ENCODE measurements around the gene MOBP.

The MOBP gene

DNA sequence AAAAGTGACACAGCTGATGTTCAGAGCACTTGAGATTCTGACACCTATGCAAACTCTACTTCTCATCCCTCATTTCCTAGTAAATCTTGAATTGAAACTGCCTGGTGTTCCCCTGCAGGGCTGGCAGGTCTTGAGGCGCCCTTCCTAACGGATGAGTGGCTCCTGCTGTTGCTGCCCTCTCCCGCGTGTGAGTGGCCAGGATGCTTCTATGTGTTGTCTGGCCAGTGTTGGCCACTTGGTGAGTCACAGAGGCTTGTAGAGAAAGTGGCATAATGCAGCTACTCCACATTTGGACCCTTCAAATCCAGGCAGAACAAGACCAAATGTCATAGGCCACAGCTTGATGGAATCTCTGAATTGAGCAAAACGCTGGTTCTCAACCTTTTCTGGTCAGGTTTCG is 63.6 kb downstream of the MOBP start:
- Histone ChIP-seq H3K4me3 (no peak overlapping the region), H3K9me3 (ENCODE audit: low read depth, low read length) (no peaks in the 10 kb centered on the region)

DNA sequence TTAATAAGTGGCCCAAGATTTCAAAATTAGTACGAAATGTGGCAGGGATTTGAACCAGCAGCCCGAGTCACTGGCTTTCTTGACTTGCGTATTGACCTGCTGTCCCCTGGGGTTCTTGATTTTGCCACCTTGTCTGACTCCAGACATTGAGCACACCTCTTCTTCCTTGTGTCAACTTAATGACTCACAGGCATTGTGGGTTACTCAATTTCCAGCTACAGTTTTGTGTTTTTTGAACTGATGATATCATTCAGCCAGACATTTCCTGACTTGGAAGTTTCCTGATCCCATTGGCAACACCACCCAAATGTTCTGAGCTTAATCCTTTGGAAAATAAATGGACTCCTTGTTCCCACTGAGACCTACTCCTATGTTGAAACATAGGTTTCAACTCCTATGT is 64.2 kb downstream of the MOBP start:
- DNase-seq (ENCODE audit: low read depth, low spot score), result no peak
- no peak overlapping the region for H3K4me3 ChIP-seq
- H3K9ac ChIP-seq (ENCODE audit: insufficient read length), result no peak overlapping the region
- H3K36me3 ChIP-seq (ENCODE audit: insufficient read depth, low read length), result no peaks in the 10 kb centered on the region
- no peak overlapping the region for H3K27ac ChIP-seq
- H3K9me3 ChIP-seq (ENCODE audit: low read depth, low read length), result no peaks in the 10 kb centered on the region
- TF ChIP-seq EZH2 (IDR thresholded peaks at IDR 0.05) (no peak), FOXP2 (optimal IDR thresholded peaks at IDR 0.05; ENCODE audit: control extremely low read depth, extremely low read length, insufficient read depth) (no peak), POLR2AphosphoS5 (IDR thresholded peaks at IDR 0.05; ENCODE audit: borderline replicate concordance, low read depth, low read length) (no peak)

More for the DNA sequence above, 63.6 kb downstream of the MOBP start:
- no peak overlapping the region for H3K9ac ChIP-seq (ENCODE audit: insufficient read length)
- no peak overlapping the region for H3K27ac ChIP-seq
- no peak for DNase-seq (ENCODE audit: low read depth, low spot score)
- H3K36me3 ChIP-seq (ENCODE audit: insufficient read depth, low read length), result no peaks in the 10 kb centered on the region
- TF ChIP-seq EZH2 (IDR thresholded peaks at IDR 0.05), result no peak
- TF ChIP-seq POLR2AphosphoS5 (IDR thresholded peaks at IDR 0.05; ENCODE audit: borderline replicate concordance, low read depth, low read length), result no peak
- TF ChIP-seq FOXP2 (optimal IDR thresholded peaks at IDR 0.05; ENCODE audit: control extremely low read depth, extremely low read length, insufficient read depth), result no peak

DNA sequence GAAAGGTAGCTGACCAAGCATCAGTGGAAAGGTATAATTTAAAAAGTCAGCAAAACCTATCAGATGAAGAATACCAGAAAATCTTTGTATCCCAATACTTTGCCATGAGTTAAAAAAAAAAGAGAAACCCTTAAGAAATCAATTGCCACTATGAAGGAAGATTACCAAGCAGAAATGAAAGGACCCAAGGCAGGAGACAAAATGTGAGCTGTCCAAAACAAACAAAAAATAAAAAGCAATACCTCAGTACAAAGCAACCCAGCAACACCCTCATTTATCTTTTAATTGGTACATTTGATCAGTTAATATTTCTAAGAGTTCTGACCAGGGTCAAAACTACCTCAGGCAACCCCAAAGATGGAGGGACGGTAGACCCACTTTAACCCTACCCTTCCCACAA is 65.3 kb downstream of the MOBP start:
- no peak for TF ChIP-seq FOXP2 (optimal IDR thresholded peaks at IDR 0.05; ENCODE audit: control extremely low read depth, extremely low read length, insufficient read depth)
- TF ChIP-seq EZH2 (IDR thresholded peaks at IDR 0.05), result no peak
- TF ChIP-seq POLR2AphosphoS5 (IDR thresholded peaks at IDR 0.05; ENCODE audit: borderline replicate concordance, low read depth, low read length), result no peak
- no peak overlapping the region for H3K4me3 ChIP-seq
- H3K9me3 ChIP-seq (ENCODE audit: low read depth, low read length), result no peaks in the 10 kb centered on the region
- H3K27ac ChIP-seq, result no peak overlapping the region
- H3K9ac ChIP-seq (ENCODE audit: insufficient read length), result no peak overlapping the region
- no peaks in the 10 kb centered on the region for H3K36me3 ChIP-seq (ENCODE audit: insufficient read depth, low read length)
- no peak for DNase-seq (ENCODE audit: low read depth, low spot score)

DNA sequence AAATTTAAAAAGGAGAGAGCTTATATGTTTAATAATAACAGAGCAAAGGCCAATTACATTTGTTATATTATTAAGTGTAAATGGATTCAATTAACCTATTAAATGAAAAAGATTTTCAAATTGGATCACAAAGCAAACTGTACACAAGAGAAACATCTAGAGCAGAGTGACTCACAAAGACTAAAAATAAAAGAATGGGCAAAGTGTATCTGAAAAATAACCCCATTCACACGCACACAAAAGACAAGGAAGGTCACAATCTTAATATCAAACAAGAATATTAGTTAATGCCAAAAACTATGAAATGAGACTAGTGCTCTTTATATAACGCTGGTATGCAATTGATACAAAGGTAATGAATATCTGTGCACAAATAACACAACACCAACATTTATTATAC is 65.7 kb downstream of the MOBP start:
- Histone ChIP-seq H3K9ac (ENCODE audit: insufficient read length) (no peak overlapping the region), H3K4me3 (no peak overlapping the region), H3K27ac (no peak overlapping the region), H3K36me3 (ENCODE audit: insufficient read depth, low read length) (no peaks in the 10 kb centered on the region), H3K9me3 (ENCODE audit: low read depth, low read length) (no peaks in the 10 kb centered on the region)
- TF ChIP-seq POLR2AphosphoS5 (IDR thresholded peaks at IDR 0.05; ENCODE audit: borderline replicate concordance, low read depth, low read length), result no peak
- TF ChIP-seq EZH2 (IDR thresholded peaks at IDR 0.05), result no peak
- TF ChIP-seq FOXP2 (optimal IDR thresholded peaks at IDR 0.05; ENCODE audit: control extremely low read depth, extremely low read length, insufficient read depth), result no peak
- no peak for DNase-seq (ENCODE audit: low read depth, low spot score)

DNA sequence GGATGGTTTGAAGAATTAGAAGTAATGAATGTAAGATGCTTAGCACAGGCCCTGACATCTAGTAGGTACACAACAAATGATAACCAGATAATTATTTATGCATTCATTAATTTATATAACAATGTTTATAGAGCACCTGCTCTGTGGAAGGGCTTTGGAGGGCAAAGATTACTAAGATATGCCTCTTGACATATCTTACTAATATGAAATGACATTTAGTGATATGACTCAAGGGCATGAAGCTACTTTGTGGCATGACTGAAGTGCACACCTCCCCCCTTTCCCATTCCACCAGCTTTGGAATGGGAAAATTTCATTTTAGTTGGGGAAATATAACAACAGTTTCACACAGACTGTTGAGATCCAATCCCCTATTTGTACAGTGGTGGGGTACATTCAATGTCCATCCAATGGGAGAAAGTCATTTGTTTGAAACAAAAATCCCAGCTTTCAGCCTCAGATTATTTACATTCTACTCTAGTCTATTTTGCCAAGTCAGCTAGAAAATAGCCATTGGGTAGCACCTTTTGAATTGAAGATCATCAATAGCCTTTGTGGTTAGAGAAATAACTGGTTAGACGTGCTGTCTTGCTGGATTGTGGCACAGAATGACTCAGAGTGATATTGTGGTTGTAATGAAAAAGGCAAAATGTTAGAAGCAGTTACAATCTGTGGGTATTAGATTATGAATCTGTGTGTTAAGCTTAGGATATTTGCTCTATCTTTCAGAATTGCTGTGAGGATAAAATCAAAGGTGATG is 72.9 kb downstream of the MOBP start:
- H3K36me3 ChIP-seq (ENCODE audit: insufficient read depth, low read length), result no peaks in the 10 kb centered on the region
- no peak overlapping the region for H3K9ac ChIP-seq (ENCODE audit: insufficient read length)
- H3K27ac ChIP-seq, result no peak overlapping the region
- H3K4me3 ChIP-seq, result no peak overlapping the region
- no peaks in the 10 kb centered on the region for H3K9me3 ChIP-seq (ENCODE audit: low read depth, low read length)
- no peak for TF ChIP-seq EZH2 (IDR thresholded peaks at IDR 0.05)
- TF ChIP-seq POLR2AphosphoS5 (IDR thresholded peaks at IDR 0.05; ENCODE audit: borderline replicate concordance, low read depth, low read length), result no peak
- TF ChIP-seq FOXP2 (optimal IDR thresholded peaks at IDR 0.05; ENCODE audit: control extremely low read depth, extremely low read length, insufficient read depth), result no peak
- no peak for DNase-seq (ENCODE audit: low read depth, low spot score)

DNA sequence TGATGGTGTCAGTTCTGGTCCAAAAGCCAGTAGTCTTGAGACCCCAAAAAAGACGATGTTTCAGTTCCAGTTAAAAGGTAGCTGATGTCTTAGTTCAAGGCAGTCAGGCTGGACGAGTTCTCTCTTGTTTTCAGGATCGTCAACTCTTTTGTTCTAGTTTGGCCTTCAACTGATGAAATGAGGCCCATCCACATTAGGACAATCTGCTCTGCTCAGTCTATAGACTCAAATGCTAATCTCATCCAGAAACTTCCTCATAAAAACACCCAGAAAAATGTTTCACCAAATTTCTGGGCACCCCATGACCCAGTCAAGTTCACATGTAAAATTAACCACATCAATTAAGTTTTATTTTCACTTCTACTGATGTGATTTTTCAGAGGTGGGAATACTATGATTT is 74.0 kb downstream of the MOBP start:
- TF ChIP-seq POLR2AphosphoS5 (IDR thresholded peaks at IDR 0.05; ENCODE audit: borderline replicate concordance, low read depth, low read length), result no peak
- TF ChIP-seq EZH2 (IDR thresholded peaks at IDR 0.05), result no peak
- no peak for TF ChIP-seq FOXP2 (optimal IDR thresholded peaks at IDR 0.05; ENCODE audit: control extremely low read depth, extremely low read length, insufficient read depth)
- Histone ChIP-seq H3K27ac (no peak overlapping the region), H3K36me3 (ENCODE audit: insufficient read depth, low read length) (no peaks in the 10 kb centered on the region), H3K9me3 (ENCODE audit: low read depth, low read length) (no peaks in the 10 kb centered on the region), H3K4me3 (no peak overlapping the region), H3K9ac (ENCODE audit: insufficient read length) (no peak overlapping the region)
- DNase-seq (ENCODE audit: low read depth, low spot score), result no peak

DNA sequence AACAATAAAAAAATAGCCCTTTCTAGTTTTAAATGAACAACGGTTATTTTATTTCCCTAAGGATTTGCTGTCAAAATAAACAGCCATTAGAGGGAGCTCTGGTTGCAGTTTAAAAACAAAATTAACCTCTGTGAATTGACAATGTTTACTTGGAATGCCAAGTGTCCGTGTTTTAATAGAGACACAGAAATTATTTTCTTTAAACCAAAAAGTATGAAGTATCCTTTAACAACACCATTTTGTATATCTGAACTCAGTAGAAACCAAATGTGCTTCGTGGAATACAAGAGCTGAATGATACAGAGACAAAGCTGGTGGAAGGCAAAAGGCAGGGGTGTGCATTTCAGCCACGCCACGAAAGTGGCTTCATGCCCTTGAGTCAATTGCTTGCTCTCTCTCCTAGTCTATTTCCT is 74.4 kb downstream of the MOBP start:
- no peak overlapping the region for H3K27ac ChIP-seq
- H3K36me3 ChIP-seq (ENCODE audit: insufficient read depth, low read length), result no peaks in the 10 kb centered on the region
- H3K9me3 ChIP-seq (ENCODE audit: low read depth, low read length), result no peaks in the 10 kb centered on the region
- no peak for DNase-seq (ENCODE audit: low read depth, low spot score)
- TF ChIP-seq EZH2 (IDR thresholded peaks at IDR 0.05), result no peak
- TF ChIP-seq POLR2AphosphoS5 (IDR thresholded peaks at IDR 0.05; ENCODE audit: borderline replicate concordance, low read depth, low read length), result no peak
- no peak for TF ChIP-seq FOXP2 (optimal IDR thresholded peaks at IDR 0.05; ENCODE audit: control extremely low read depth, extremely low read length, insufficient read depth)
- H3K4me3 ChIP-seq, result no peak overlapping the region
- no peak overlapping the region for H3K9ac ChIP-seq (ENCODE audit: insufficient read length)

DNA sequence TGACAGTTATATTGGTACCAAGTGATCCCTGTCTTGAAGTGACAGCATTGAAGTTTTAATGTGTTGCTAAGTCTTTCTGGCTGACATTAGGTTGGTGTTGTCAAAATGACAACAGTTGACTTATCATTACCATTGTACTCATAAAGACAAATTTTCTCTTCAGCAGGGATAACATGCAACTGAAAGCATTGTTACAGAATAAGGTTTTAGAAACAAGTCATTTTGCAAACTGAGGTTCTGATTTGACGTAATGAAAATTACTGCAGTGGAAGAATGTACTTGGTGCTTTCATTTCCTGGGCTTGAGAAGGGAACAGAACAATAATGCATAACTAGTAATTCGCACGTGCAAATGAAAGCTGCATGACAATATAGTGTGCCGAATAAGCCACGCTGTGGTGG is 75.1 kb downstream of the MOBP start:
- H3K36me3 ChIP-seq (ENCODE audit: insufficient read depth, low read length), result no peaks in the 10 kb centered on the region
- TF ChIP-seq EZH2 (IDR thresholded peaks at IDR 0.05) (no peak), POLR2AphosphoS5 (IDR thresholded peaks at IDR 0.05; ENCODE audit: borderline replicate concordance, low read depth, low read length) (no peak), FOXP2 (optimal IDR thresholded peaks at IDR 0.05; ENCODE audit: control extremely low read depth, extremely low read length, insufficient read depth) (no peak)
- no peak for DNase-seq (ENCODE audit: low read depth, low spot score)
- H3K9ac ChIP-seq (ENCODE audit: insufficient read length), result no peak overlapping the region
- H3K4me3 ChIP-seq, result no peak overlapping the region
- no peak overlapping the region for H3K27ac ChIP-seq
- H3K9me3 ChIP-seq (ENCODE audit: low read depth, low read length), result no peaks in the 10 kb centered on the region

DNA sequence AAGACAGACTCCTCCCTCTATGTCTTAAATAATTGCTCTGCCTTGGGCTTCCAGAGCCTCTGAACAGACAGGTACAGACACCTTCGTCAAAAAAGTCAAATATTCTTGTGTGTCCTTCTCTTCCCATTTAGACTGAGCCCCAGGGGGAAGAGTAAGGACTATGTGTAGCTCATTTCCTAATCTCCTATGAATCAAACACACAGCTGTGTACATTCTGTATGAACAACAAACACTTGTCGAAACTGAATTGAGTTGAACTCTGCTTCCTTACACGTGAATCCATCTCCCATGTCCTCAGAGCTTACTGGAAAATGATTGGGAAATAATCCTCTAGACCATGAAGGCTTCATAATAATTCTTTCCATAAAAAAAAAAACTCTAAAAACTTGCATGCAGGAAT is 80.8 kb downstream of the MOBP start:
- Histone ChIP-seq H3K36me3 (ENCODE audit: insufficient read depth, low read length) (no peaks in the 10 kb centered on the region), H3K9me3 (ENCODE audit: low read depth, low read length) (no peaks in the 10 kb centered on the region), H3K4me3 (no peak overlapping the region), H3K9ac (ENCODE audit: insufficient read length) (no peak overlapping the region), H3K27ac (no peak overlapping the region)
- TF ChIP-seq FOXP2 (optimal IDR thresholded peaks at IDR 0.05; ENCODE audit: control extremely low read depth, extremely low read length, insufficient read depth), result no peak
- TF ChIP-seq EZH2 (IDR thresholded peaks at IDR 0.05), result no peak
- TF ChIP-seq POLR2AphosphoS5 (IDR thresholded peaks at IDR 0.05; ENCODE audit: borderline replicate concordance, low read depth, low read length), result no peak
- no peak for DNase-seq (ENCODE audit: low read depth, low spot score)

All from SK-N-MC (cell line).